ENCODE data around the gene RENBP.

DNA sequence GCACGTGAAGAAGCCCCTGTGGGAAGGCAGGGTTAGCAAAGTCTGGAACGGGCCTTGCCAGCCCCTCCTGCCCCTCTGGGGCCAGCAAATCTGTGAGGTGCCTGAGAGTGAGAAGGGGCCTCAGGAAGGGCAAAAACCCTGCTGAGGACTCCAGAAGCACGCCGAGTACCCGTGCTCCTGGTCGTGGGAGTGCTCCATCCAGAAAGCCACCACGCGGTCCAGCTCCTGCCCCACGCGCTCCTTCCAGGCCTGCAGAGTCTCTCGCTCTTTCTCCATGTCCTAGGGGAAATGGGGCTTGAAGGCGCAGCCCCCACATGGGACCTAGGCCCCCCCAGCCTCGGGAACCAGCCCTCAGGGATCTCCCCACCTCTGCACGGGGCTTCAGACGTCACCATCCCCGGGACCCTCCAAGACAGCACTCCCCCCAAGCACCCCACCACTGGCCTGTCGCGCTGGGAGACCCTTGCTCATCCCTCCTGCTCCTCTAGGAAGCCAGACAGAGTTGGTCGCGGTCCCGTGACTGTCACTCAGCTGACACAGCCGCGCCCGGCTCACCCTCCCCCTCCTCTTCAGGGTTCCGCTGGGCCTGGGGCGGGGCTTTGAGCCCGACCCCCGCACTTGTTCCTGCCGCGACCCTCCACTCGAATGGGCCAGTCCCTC is at the start of gene RENBP:
- TF ChIP-seq CTCF (IDR thresholded peaks at IDR 0.05) (no peak), JUND (IDR thresholded peaks at IDR 0.05) (no peak)

Data from SK-N-SH (cell line).